ENCODE results near the gene GPR171.
A peak's percentile ranks its signal among the peaks of the same experiment; 100 is the strongest.

GPR171 gene

DNA sequence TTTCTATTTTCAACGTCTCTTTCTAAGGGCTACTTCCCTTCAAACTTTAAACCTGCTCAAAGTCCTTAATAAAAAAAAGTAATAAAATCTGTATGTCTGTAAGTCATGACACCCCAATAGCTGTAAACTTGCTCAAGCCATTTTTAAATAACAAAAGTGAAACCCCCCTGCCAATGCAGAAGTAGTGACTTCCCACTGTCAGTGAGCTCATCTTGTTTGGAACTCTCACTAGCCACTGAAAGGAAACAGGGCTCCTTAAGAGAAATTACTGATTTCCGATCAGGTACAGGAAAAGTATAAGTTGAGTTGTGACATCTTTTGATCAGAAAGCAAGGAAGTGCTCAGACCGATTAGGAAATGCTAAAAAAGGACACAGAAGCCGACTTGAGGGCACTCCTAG lies 27.6 kb upstream of the GPR171 start:
- no peak overlapping the region for H3K4me3 ChIP-seq (ENCODE audit: low read depth, low read length)
- TF ChIP-seq, protein P1, sequence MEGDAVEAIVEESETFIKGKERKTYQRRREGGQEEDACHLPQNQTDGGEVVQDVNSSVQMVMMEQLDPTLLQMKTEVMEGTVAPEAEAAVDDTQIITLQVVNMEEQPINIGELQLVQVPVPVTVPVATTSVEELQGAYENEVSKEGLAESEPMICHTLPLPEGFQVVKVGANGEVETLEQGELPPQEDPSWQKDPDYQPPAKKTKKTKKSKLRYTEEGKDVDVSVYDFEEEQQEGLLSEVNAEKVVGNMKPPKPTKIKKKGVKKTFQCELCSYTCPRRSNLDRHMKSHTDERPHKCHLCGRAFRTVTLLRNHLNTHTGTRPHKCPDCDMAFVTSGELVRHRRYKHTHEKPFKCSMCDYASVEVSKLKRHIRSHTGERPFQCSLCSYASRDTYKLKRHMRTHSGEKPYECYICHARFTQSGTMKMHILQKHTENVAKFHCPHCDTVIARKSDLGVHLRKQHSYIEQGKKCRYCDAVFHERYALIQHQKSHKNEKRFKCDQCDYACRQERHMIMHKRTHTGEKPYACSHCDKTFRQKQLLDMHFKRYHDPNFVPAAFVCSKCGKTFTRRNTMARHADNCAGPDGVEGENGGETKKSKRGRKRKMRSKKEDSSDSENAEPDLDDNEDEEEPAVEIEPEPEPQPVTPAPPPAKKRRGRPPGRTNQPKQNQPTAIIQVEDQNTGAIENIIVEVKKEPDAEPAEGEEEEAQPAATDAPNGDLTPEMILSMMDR (IDR thresholded peaks at IDR 0.05; ENCODE audit: low read depth, low read length), result no peak

DNA sequence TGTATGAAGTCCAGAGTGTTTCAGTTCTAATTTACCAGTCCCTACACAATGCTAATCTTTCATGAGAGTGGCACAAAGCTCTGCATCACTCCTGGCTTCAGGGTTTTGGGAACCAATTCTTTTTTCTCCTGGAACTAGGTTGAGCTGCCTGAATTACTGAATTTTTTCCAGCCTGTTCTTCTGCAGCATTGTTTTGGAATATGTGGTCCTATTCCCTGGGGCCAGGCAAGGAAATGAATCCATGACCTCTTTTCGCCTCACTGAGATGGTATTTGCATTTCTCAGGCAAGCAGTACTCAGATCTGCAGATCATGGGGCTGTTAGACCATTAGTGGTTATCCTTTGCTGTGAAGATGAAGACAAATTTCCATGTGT lies 25.6 kb upstream of the GPR171 start:
- TF ChIP-seq, protein P1 (IDR thresholded peaks at IDR 0.05; ENCODE audit: low read depth, low read length), result no peak
- H3K4me3 ChIP-seq (ENCODE audit: low read depth, low read length), result no peak overlapping the region

DNA sequence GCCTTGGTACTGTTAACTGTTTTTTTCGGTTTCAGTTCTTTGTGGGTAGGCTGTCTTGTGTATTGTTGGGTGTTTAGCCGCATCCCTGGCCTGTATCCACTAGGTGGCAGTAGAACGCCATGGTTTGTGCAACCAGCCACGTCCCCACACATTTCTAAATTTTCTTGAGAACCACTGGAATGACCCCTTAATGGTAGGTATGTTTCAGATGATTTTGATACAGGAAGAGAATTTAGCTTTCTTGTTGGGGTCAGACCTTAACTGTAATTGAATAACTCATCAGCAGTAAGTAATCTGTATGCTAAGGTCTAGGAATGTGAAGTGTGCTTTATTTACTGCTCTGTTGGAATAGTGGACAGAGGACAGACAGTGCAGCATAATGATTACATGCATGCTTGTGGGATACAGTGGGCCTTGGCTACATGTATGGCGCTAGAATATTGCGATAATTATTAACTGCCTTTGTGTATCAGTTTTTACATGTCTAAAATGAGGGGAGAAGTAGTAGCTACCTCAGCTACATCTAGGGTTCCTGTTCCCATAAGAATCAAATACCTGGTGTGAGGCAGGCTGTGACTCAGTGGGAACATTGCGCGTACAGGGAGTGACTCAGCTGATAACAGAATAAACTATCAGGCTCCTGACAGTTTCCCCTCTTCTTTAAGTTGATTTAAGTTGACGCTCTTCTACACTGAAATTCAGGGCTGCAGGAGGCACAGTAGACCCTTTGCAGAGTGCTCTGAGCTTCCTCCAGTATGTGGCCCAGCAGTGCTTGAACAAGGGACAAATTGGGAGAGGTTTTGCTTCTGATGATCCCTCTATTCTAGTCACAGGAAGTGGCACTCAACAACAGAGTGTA lies 25.0 kb upstream of the GPR171 start:
- TF ChIP-seq, protein P1 (IDR thresholded peaks at IDR 0.05; ENCODE audit: low read depth, low read length), result peak; percentile 86
- no peak overlapping the region for H3K4me3 ChIP-seq (ENCODE audit: low read depth, low read length)

DNA sequence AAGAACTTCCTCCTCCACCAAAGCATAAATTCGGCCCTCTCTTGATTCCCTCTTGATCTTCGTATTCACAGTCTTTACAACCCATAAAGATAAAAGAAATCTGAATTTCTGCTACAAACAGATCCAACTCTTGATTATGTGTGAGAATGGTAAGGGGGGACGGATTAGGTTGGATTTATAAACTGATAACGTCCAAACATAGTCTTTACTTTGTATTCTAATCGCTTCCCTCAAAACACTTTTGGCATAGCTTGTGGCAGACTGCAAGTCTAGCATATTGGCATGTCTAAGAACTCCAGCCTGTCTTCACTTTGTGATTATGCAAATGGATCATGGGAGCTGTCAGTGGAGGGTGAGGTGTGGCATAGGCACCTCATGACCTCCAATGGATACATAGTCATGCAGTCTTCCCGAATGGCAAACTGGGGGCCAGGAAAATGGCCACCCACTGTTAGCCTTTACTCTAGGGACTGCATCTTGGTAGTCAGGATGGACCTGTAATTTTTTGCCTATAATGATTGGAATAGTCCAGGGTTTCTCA lies 24.3 kb upstream of the GPR171 start:
- TF ChIP-seq, protein P1 (IDR thresholded peaks at IDR 0.05; ENCODE audit: low read depth, low read length), result no peak
- H3K4me3 ChIP-seq (ENCODE audit: low read depth, low read length), result no peak overlapping the region

DNA sequence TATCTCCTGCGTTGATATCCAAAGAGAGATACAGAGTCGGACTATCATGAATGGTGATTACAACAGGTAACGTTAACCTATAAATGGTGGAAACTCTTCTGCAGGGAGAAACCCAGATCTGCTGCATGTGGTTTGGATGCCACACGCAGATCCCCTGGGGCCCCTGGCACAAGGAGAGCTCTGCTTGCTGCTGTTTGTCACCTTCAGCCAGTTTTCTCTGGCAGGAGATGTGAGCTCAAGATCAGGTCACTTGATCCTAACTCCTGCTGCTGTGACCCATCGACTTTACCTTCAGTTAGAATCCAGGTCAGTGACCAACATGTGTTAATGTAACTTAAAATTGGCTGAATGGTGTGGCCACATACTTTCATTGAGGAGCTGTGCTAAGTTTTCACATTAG lies 23.8 kb upstream of the GPR171 start:
- TF ChIP-seq, protein P1 (IDR thresholded peaks at IDR 0.05; ENCODE audit: low read depth, low read length), result no peak
- no peak overlapping the region for H3K4me3 ChIP-seq (ENCODE audit: low read depth, low read length)

DNA sequence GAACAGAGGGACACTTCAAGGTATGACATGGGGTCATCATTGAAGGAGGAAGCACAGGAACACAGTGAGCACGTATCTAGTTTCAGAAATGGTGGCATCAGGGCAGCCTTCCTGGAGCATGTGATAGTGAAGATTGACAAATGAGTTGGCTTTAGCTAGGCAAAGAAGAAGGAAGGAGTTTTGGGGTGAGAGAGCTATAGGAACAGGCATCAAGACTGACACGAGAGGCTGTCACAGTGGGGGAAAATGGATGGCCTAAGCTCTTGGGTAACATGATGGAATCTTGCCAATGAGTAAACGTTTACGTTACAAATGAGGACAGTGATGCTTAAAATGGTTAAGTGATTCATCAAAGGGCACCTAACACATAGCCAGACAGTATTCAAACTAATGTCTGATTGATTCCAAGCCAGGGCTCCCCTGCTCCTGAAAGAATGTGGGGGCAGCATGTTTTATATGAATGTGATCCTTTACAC lies 23.1 kb upstream of the GPR171 start:
- TF ChIP-seq, protein P1 (IDR thresholded peaks at IDR 0.05; ENCODE audit: low read depth, low read length), result no peak
- H3K4me3 ChIP-seq (ENCODE audit: low read depth, low read length), result no peak overlapping the region

All from WI38 (cell line).